ENCODE results near the gene LSM14A. TPM values are rescaled to one million over a fixed set of nuclear protein-coding genes. Genes with fewer than 3 reads are reported as not detected.

Gene LSM14A
- total RNA-seq, 1 donor from 2014 or later: 89.5 TPM

- H3K27ac Mint-ChIP-seq (ENCODE audit: unreplicated experiment): no peak overlapping the region
Measured at GRCh38 chr19:34135054-34135800, 37.1 kb upstream of the LSM14A start.

GRCh38 chr19:34135821-34136611 is 36.3 kb upstream of the LSM14A start:
- Mint-ChIP-seq H3K36me3 (ENCODE audit: unreplicated experiment) (no peaks in the 10 kb centered on the region), H3K4me3 (ENCODE audit: unreplicated experiment) (no peak overlapping the region), H3K27ac (ENCODE audit: unreplicated experiment) (no peak overlapping the region), H3K9me3 (ENCODE audit: unreplicated experiment) (no peaks in the 10 kb centered on the region), H3K4me1 (ENCODE audit: low read depth, unreplicated experiment) (no peaks in the 10 kb centered on the region), H3K27me3 (ENCODE audit: unreplicated experiment) (peaks cover 1% of the 10 kb centered on the region)
- no peak for TF ChIP-seq CTCF (IDR thresholded peaks at IDR 0.05; ENCODE audit: partially characterized antibody, unreplicated experiment)
- no peak for DNase-seq

More at GRCh38 chr19:34135054-34135800, 37.1 kb upstream of the LSM14A start:
- peak overlapping the region; percentile 90 for H3K4me3 Mint-ChIP-seq (ENCODE audit: unreplicated experiment)
- H3K27me3 Mint-ChIP-seq (ENCODE audit: unreplicated experiment): peaks cover 1% of the 10 kb centered on the region
- TF ChIP-seq CTCF (IDR thresholded peaks at IDR 0.05; ENCODE audit: partially characterized antibody, unreplicated experiment): no peak
- no peaks in the 10 kb centered on the region for H3K9me3 Mint-ChIP-seq (ENCODE audit: unreplicated experiment)
- DNase-seq: no peak
- no peaks in the 10 kb centered on the region for H3K4me1 Mint-ChIP-seq (ENCODE audit: low read depth, unreplicated experiment)
- H3K36me3 Mint-ChIP-seq (ENCODE audit: unreplicated experiment): no peaks in the 10 kb centered on the region

- no peak for TF ChIP-seq CTCF (IDR thresholded peaks at IDR 0.05; ENCODE audit: partially characterized antibody, unreplicated experiment)
- no peak for DNase-seq
- no peaks in the 10 kb centered on the region for H3K27me3 Mint-ChIP-seq (ENCODE audit: unreplicated experiment)
- H3K4me1 Mint-ChIP-seq (ENCODE audit: low read depth, unreplicated experiment): no peaks in the 10 kb centered on the region
- no peaks in the 10 kb centered on the region for H3K9me3 Mint-ChIP-seq (ENCODE audit: unreplicated experiment)
- H3K27ac Mint-ChIP-seq (ENCODE audit: unreplicated experiment): no peak overlapping the region
- no peaks in the 10 kb centered on the region for H3K36me3 Mint-ChIP-seq (ENCODE audit: unreplicated experiment)
- H3K4me3 Mint-ChIP-seq (ENCODE audit: unreplicated experiment): no peak overlapping the region
Measured at GRCh38 chr19:34141025-34141424, 31.3 kb upstream of the LSM14A start.

GRCh38 chr19:34142440-34142839 is 29.9 kb upstream of the LSM14A start:
- H3K36me3 Mint-ChIP-seq (ENCODE audit: unreplicated experiment): no peaks in the 10 kb centered on the region
- no peaks in the 10 kb centered on the region for H3K4me1 Mint-ChIP-seq (ENCODE audit: low read depth, unreplicated experiment)
- no peaks in the 10 kb centered on the region for H3K9me3 Mint-ChIP-seq (ENCODE audit: unreplicated experiment)
- H3K4me3 Mint-ChIP-seq (ENCODE audit: unreplicated experiment): no peak overlapping the region
- no peaks in the 10 kb centered on the region for H3K27me3 Mint-ChIP-seq (ENCODE audit: unreplicated experiment)
- no peak for TF ChIP-seq CTCF (IDR thresholded peaks at IDR 0.05; ENCODE audit: partially characterized antibody, unreplicated experiment)
- DNase-seq: no peak
- H3K27ac Mint-ChIP-seq (ENCODE audit: unreplicated experiment): no peak overlapping the region

GRCh38 chr19:34145741-34146202 is 26.5 kb upstream of the LSM14A start:
- no peaks in the 10 kb centered on the region for H3K9me3 Mint-ChIP-seq (ENCODE audit: unreplicated experiment)
- no peak overlapping the region for H3K4me3 Mint-ChIP-seq (ENCODE audit: unreplicated experiment)
- no peaks in the 10 kb centered on the region for H3K27me3 Mint-ChIP-seq (ENCODE audit: unreplicated experiment)
- H3K4me1 Mint-ChIP-seq (ENCODE audit: low read depth, unreplicated experiment): peaks cover 4% of the 10 kb centered on the region
- no peaks in the 10 kb centered on the region for H3K36me3 Mint-ChIP-seq (ENCODE audit: unreplicated experiment)
- DNase-seq: peak; percentile 49
- peak; percentile 82 for TF ChIP-seq CTCF (IDR thresholded peaks at IDR 0.05; ENCODE audit: partially characterized antibody, unreplicated experiment)
- no peak overlapping the region for H3K27ac Mint-ChIP-seq (ENCODE audit: unreplicated experiment)

Measured in glutamatergic neuron (in vitro differentiated cells).